ENCODE data around the gene TCERG1L. TPM values are rescaled to one million over a fixed set of nuclear protein-coding genes. Genes with fewer than 3 reads are reported as not detected.

The TCERG1L gene
- polyA plus RNA-seq, 1 of the 3 experiments (the other 2 are of a cell fraction), result not detected

DNA sequence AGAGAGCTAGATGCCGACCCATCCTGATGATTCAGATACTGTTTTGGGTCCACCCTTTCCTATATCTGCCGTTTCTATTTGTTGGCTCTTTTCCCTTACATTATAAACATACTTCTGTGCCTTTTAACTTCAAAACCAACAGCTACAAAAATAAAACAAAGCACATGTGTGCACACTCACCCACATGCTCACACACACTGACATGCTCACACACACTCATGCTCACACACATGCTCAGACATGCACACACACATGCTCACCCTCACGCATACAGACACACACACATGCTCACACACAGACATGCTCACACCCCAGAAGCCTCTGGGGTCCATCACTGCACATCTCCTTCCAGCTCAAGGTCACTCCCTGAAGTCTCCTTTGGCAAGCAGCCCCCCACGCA lies 88.1 kb downstream of the TCERG1L start:
- Histone ChIP-seq H3K9me2 (no peaks in the 10 kb centered on the region), H3K9ac (no peak overlapping the region), H3K4me2 (no peak overlapping the region), H3K79me2 (ENCODE audit: insufficient read depth) (no peaks in the 10 kb centered on the region), H3K4me1 (ENCODE audit: control insufficient read depth in 1 of 2, insufficient read depth in 2 of 2, low read depth in 1 of 2, low read length in 1 of 2) (no peaks in the 10 kb centered on the region), H3K9me3 (no peaks in the 10 kb centered on the region), H3K27ac (ENCODE audit: low read depth in 2 of 2, low read length in 1 of 2) (no peak overlapping the region), H4K20me1 (ENCODE audit: insufficient read depth) (no peaks in the 10 kb centered on the region), H2AFZ (ENCODE audit: low read depth) (no peak overlapping the region), H3F3A (replicated peaks; ENCODE audit: insufficient read depth) (no peaks in the 10 kb centered on the region), H3K4me3 (ENCODE audit: low read depth in 2 of 2, low read length in 1 of 2) (no peak overlapping the region), H3K27me3 (ENCODE audit: insufficient read depth) (no peaks in the 10 kb centered on the region), H3K36me3 (replicated peaks in 1 of 2; ENCODE audit: control insufficient read depth in 1 of 2, insufficient read depth in 2 of 2, low read length in 1 of 2) (no peaks in the 10 kb centered on the region)
- TF ChIP-seq FOXJ3 (CRISPR knock-in tag; IDR thresholded peaks at IDR 0.05) (no peak), FOXM1 (IDR thresholded peaks at IDR 0.05; ENCODE audit: low read depth) (no peak), GABPA (IDR thresholded peaks at IDR 0.05; ENCODE audit: low read depth) (no peak), FOSL2 (IDR thresholded peaks at IDR 0.05; ENCODE audit: borderline replicate concordance, low read depth) (no peak), CHD2 (IDR thresholded peaks at IDR 0.05; ENCODE audit: low read length, partially characterized antibody) (no peak), GATA2 (CRISPR knock-in tag; IDR thresholded peaks at IDR 0.05) (no peak), REST (IDR thresholded peaks at IDR 0.05; ENCODE audit: low read depth, low read length) (no peak), RCOR1 (IDR thresholded peaks at IDR 0.05; ENCODE audit: low read length) (no peak), NRF1 (IDR thresholded peaks at IDR 0.05; ENCODE audit: low read depth, low read length) (no peak), TEAD4 (IDR thresholded peaks at IDR 0.05; ENCODE audit: borderline replicate concordance, insufficient read depth) (no peak)
- TF ChIP-seq, protein P1, sequence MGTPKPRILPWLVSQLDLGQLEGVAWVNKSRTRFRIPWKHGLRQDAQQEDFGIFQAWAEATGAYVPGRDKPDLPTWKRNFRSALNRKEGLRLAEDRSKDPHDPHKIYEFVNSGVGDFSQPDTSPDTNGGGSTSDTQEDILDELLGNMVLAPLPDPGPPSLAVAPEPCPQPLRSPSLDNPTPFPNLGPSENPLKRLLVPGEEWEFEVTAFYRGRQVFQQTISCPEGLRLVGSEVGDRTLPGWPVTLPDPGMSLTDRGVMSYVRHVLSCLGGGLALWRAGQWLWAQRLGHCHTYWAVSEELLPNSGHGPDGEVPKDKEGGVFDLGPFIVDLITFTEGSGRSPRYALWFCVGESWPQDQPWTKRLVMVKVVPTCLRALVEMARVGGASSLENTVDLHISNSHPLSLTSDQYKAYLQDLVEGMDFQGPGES (IDR thresholded peaks at IDR 0.05; ENCODE audit: low read depth, low read length), result no peak
- TF ChIP-seq, protein P2, sequence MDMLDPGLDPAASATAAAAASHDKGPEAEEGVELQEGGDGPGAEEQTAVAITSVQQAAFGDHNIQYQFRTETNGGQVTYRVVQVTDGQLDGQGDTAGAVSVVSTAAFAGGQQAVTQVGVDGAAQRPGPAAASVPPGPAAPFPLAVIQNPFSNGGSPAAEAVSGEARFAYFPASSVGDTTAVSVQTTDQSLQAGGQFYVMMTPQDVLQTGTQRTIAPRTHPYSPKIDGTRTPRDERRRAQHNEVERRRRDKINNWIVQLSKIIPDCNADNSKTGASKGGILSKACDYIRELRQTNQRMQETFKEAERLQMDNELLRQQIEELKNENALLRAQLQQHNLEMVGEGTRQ (IDR thresholded peaks at IDR 0.05; ENCODE audit: borderline replicate concordance, low read depth, low read length), result no peak
- TF ChIP-seq, protein P3, sequence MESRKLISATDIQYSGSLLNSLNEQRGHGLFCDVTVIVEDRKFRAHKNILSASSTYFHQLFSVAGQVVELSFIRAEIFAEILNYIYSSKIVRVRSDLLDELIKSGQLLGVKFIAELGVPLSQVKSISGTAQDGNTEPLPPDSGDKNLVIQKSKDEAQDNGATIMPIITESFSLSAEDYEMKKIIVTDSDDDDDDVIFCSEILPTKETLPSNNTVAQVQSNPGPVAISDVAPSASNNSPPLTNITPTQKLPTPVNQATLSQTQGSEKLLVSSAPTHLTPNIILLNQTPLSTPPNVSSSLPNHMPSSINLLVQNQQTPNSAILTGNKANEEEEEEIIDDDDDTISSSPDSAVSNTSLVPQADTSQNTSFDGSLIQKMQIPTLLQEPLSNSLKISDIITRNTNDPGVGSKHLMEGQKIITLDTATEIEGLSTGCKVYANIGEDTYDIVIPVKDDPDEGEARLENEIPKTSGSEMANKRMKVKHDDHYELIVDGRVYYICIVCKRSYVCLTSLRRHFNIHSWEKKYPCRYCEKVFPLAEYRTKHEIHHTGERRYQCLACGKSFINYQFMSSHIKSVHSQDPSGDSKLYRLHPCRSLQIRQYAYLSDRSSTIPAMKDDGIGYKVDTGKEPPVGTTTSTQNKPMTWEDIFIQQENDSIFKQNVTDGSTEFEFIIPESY (IDR thresholded peaks at IDR 0.05; ENCODE audit: borderline replicate concordance, low read depth), result no peak
- TF ChIP-seq, protein P4, sequence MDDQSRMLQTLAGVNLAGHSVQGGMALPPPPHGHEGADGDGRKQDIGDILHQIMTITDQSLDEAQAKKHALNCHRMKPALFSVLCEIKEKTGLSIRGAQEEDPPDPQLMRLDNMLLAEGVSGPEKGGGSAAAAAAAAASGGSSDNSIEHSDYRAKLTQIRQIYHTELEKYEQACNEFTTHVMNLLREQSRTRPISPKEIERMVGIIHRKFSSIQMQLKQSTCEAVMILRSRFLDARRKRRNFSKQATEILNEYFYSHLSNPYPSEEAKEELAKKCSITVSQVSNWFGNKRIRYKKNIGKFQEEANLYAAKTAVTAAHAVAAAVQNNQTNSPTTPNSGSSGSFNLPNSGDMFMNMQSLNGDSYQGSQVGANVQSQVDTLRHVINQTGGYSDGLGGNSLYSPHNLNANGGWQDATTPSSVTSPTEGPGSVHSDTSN (IDR thresholded peaks at IDR 0.05), result no peak
- TF ChIP-seq, protein P5, sequence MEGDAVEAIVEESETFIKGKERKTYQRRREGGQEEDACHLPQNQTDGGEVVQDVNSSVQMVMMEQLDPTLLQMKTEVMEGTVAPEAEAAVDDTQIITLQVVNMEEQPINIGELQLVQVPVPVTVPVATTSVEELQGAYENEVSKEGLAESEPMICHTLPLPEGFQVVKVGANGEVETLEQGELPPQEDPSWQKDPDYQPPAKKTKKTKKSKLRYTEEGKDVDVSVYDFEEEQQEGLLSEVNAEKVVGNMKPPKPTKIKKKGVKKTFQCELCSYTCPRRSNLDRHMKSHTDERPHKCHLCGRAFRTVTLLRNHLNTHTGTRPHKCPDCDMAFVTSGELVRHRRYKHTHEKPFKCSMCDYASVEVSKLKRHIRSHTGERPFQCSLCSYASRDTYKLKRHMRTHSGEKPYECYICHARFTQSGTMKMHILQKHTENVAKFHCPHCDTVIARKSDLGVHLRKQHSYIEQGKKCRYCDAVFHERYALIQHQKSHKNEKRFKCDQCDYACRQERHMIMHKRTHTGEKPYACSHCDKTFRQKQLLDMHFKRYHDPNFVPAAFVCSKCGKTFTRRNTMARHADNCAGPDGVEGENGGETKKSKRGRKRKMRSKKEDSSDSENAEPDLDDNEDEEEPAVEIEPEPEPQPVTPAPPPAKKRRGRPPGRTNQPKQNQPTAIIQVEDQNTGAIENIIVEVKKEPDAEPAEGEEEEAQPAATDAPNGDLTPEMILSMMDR (IDR thresholded peaks at IDR 0.05), result no peak
- no peak for DNase-seq
- POLR2A ChIA-PET, result no interaction called here
- CTCF ChIA-PET, result no interaction called here
- WGBS (ENCODE audit: low lambda C conversion rate), result 32% methylated on average over 4 of the region's 4 CpGs
